HT-29 (cell line): ENCODE data around the gene NPSR1. TPM values are rescaled to one million over a fixed set of nuclear protein-coding genes. Genes with fewer than 3 reads are reported as not detected.
"Not testable (repeated sequence)": the region's sequence is repeated elsewhere in the genome, so short reads cannot be mapped to it uniquely, and the experiment has no call there.

Experiments
- DNase-seq: peaks from one replicate; pipeline ENCODE4 v3.0.0-alpha.2; 2015; ENCODE audit warnings: low spot score
- total RNA-seq: library from RNA; depleted of rRNA; stranded (reverse); fragments of >200 nt; shearing (Covaris generic); gene quantifications from 2 replicates; pipeline ENCODE4 v1.2.3, GENCODE V29; 2014; rRNA removed

Gene NPSR1, protein sequence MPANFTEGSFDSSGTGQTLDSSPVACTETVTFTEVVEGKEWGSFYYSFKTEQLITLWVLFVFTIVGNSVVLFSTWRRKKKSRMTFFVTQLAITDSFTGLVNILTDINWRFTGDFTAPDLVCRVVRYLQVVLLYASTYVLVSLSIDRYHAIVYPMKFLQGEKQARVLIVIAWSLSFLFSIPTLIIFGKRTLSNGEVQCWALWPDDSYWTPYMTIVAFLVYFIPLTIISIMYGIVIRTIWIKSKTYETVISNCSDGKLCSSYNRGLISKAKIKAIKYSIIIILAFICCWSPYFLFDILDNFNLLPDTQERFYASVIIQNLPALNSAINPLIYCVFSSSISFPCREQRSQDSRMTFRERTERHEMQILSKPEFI
- 2.2 and 3.0 TPM in 2 replicates for total RNA-seq

DNA sequence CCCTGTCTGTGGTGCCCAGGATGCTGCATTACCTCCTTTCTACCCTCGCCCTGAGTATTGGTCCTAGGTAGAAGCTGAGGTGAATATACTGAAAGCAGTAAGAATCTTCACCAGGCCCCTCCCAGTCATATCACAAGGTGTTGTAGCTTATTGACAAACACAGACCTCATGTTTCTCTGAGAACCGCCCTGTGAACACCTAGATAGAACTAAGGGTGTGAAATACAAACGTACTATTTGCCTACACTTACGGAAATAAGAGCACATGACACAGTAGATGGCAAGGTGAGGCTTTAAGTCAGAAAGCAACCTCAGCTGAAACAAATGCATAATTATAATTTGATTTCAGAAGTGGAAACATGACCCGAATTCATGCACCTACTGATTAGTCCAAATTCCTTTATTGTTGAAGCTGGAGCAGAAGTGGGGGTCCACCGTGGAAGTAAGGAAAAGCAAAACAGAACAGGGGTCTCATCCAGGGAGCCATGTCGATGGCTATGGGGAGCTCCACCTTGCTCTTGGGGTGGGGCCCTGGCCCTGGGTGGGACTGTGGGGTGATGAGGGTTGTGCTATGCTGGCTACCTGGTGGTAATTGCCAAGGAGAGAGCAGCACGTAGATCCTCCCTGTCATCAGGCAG, at the start of gene NPSR1:
Gene NPSR1, plus strand, starts transcription at position 587 of the 637 bp plus-strand sequence. CDS start 195 bp downstream, outside the sequence.
- DNase-seq, result no peak

GRCh38 chr7:34612661-34613060, 45.4 kb upstream of the NPSR1 start:
- no peak for DNase-seq

GRCh38 chr7:34620425-34620824, 37.6 kb upstream of the NPSR1 start:
- no peak for DNase-seq

- peak; percentile 7 for DNase-seq
Measured at GRCh38 chr7:34622182-34622581, 35.8 kb upstream of the NPSR1 start.

- DNase-seq, result no peak
Measured at GRCh38 chr7:34622771-34623250, 35.2 kb upstream of the NPSR1 start.

GRCh38 chr7:34628618-34629017, 29.4 kb upstream of the NPSR1 start:
- DNase-seq, result not testable (repeated sequence)

DNA sequence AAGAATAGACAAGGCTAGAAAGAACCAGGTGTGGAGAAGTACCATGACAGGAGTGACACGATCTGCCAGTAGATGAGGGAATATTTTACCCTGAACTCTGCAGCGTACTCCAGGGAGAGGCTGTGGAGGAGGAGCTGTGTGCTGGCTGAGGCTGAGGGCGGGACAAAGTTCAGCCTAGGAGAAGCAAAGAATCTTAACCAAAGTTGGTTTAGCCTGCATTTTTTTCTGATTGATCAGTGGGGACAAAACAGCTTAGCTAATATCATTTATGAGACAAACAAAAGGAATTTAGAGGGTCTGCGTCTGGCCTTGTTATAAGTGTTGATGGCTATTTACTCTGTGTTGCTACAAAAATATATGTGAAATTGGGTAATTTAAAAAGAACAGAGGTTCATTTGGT, 5.2 kb upstream of the NPSR1 start:
- DNase-seq, result peak; percentile 73

GRCh38 chr7:34653787-34654186, 4.2 kb upstream of the NPSR1 start:
- DNase-seq, result no peak

DNA sequence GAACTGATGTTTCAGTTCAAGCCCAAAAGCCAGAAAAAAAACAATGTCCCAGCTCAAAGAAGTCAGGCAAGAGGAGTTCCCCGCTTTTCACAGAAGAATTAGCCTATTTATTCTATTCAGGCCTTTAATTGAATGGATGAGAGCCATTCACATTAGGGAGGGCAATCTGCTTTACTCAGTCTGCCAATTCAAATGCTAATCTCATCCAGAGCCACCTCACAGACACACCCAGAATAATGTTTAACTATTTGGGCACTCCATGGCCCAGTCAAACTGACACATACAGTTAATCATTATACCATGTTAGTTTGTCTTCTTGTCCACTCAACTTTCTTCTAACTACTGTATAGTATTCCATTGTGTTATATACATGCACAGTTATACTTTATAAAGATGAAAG, 2.6 kb upstream of the NPSR1 start:
- peak; percentile 51 for DNase-seq

DNA sequence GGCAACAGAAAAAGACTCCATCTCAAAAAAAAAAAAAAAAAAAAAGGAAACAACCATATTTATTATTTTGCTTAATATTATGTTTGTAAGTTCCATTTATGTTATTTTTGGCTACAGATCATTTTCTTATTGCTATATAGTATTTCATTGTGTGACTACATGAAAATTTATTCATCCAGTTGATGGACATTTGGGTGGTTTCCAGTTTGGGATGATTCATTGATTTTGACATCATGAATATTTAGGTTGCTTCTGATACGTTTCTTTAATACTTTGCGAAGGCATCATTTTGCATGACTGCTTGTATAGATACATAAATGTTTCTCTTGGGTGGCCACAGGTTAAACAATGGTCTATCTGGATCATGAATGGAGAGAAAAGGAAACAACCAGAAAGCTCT, 2.0 kb upstream of the NPSR1 start:
- no peak for DNase-seq

- DNase-seq, result no peak
Measured at GRCh38 chr7:34659472-34660075, 1.6 kb downstream of the NPSR1 start.

- no peak for DNase-seq
Measured at GRCh38 chr7:34662058-34662708, 4.2 kb downstream of the NPSR1 start.

DNA sequence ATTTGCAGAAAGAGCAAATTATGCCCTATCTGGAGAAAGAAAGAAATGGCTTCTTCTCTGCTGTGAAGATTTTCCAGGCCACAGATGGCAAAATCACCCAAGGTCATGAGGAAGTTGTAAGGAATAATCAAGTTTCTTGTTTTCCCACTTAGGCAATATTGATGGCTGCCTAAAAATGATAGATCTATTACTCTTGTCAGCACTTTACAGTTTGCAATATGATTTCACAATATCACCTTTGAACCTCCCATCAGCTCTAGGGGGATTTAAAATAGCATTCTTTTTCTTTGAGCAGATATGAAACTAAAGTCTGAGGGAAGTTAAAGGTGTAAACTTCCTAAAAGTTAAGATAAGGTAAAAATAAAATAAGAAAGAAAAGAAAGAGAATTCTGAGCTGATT, 6.7 kb downstream of the NPSR1 start:
- no peak for DNase-seq

DNA sequence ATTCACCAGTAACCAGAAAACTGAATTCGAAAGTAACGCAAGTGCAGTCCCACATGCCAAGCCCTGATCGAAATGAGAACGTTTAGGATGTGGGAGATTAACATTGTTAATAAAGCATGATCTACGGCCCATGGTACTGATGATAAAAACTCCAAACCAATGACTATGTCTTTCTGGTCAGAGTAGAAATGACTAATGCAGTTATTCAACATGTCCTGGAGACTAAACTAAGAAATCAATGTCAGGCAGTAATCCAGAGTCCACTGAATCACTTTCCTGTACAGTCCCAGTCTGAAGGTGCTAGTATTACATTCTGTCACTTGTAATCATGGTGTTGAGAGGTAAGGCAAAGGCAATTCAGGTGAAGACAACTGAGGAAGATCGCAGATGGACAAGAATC, 14.4 kb downstream of the NPSR1 start:
- no peak for DNase-seq

DNA sequence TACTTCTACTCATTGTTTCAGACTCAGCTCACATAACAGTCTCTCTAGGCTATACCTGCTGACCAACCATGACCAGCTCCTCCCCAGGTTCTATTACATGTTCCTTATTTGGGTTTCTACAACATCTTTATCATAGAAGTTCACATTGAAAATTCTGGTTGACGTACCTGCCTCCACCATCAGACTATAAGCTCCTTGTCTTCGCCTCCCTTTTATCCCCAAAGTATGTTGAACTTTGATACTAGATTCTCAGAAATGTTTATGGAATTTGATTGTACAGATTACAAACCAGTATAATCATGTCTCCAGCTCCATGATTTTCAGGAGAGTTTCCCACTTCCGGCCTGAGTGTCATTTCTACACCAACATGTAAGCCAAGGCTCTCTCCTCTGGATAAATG, 15.0 kb downstream of the NPSR1 start:
- DNase-seq, result no peak

DNA sequence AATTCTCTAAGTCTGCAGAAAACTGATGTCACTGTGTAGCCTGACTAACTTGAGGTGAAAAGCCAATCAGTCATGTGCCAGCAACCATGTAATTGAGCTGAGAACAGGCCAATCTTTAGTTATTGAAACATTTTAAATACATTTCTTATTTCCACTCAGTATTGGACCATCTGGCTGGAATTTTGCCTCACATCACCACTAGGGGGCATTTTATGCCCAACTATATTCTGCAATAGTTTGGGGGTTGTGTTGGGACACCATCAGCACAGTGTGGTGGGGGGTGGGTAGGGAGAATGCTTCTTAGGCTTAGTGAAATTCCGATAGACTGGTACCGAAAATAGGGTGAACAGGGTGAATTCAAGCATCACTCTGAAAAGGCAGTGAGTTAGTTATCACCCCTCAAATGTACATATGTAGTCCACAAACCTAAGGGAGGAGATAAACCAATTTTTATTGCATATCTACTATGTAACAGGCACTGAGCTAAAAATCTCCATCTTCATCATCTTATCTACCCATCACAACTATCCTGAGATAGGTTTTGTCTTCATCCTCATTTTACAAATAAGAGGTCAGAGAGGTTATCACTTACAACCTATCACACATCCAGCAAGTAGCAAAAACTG, 17.8 kb downstream of the NPSR1 start:
- peak; percentile 66 for DNase-seq

- DNase-seq, result no peak
Measured at GRCh38 chr7:34677491-34677890, 19.5 kb downstream of the NPSR1 start.

GRCh38 chr7:34687529-34687928, 29.5 kb downstream of the NPSR1 start:
- DNase-seq, result no peak

DNA sequence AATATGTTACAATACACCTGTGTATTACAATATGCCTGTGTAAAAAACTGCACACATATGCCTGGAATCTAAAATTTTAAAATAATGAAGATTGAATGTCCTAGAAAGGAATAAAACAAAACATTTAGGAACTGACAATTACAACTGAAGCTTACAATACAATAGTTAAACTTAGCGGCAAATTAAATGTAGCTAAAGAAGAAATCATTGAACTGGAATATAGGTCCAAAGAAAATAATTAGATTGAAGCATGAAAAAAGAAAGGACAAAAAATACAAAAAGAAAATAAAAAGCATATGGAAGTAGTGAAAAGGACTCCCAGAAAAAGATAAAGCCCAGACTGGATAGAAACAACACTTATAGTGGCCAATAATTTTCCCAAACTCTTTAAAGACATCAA, 38.4 kb downstream of the NPSR1 start:
- DNase-seq, result no peak

DNA sequence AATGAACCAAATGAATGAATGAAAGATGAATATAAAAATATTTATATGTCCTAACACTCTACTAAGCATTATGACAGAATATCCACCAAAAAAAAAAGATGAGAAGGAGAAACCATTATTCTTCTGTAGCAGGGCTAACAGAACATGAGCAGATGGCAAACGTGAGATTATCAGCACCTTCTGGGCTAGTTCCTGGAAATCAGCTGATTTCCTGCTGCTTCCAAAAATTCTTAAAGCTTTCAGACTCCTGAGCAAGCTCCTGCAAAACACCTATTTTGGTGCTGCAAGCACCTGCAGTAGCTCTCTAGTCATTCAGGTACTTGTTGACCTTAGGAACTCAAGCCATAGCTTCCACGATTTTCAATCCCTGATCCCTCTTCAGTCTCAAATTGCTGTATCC, 51.8 kb downstream of the NPSR1 start:
- DNase-seq, result no peak

GRCh38 chr7:34718867-34719266, 60.8 kb downstream of the NPSR1 start:
- DNase-seq, result no peak

- no peak for DNase-seq
Measured at GRCh38 chr7:34719636-34720035, 61.6 kb downstream of the NPSR1 start.
